HepG2 (cell line): Measurements from ENCODE around the gene PHF19. TPM values are rescaled to one million over a fixed set of nuclear protein-coding genes. Genes with fewer than 3 reads are reported as not detected.

ENCODE experiments used
- ARID4A ChIP-seq: sonication (generic); formaldehyde crosslinking; IDR thresholded peaks from 2 replicates; pipeline ENCODE4 v1.5.0; 2020; ENCODE audit warnings: mild to moderate bottlenecking, missing genetic modification reagents, borderline replicate concordance
- EED ChIP-seq: sonication (generic); formaldehyde crosslinking; IDR thresholded peaks from 2 replicates; pipeline ENCODE4 v1.5.0; 2020; ENCODE audit warnings: mild to moderate bottlenecking, missing genetic modification reagents
- ETV6 ChIP-seq: sonication (generic); formaldehyde crosslinking; conservative IDR thresholded peaks from 2 replicates; pipeline ENCODE4 v1.4.0; 2020; ENCODE audit warnings: missing genetic modification reagents
- HDAC2 ChIP-seq: sonication (generic); formaldehyde crosslinking; IDR thresholded peaks from 2 replicates; pipeline ENCODE4 v1.4.0; 2020; ENCODE audit warnings: missing genetic modification reagents
- MEF2D ChIP-seq: sonication (generic); formaldehyde crosslinking; IDR thresholded peaks from 2 replicates; pipeline ENCODE4 v1.5.1; 2020; ENCODE audit warnings: mild to moderate bottlenecking, missing genetic modification reagents
- MZF1 ChIP-seq: sonication (generic); formaldehyde crosslinking; IDR thresholded peaks from 2 replicates; pipeline ENCODE4 v1.8.1; 2023; ENCODE audit warnings: mild to moderate bottlenecking, missing genetic modification reagents, borderline replicate concordance
- THAP11 ChIP-seq: IDR thresholded peaks from 2 replicates; pipeline ENCODE4 v1.6.1; 2016; ENCODE audit warnings: missing biosample characterization, missing genetic modification reagents
- TOPORS ChIP-seq: sonication (generic); formaldehyde crosslinking; IDR thresholded peaks from 2 replicates; pipeline ENCODE4 v1.8.0; 2023; ENCODE audit warnings: mild to moderate bottlenecking, missing genetic modification reagents
- USF2 ChIP-seq, 2 experiments: sonication (generic) in 1 of 2; formaldehyde crosslinking in 1 of 2; IDR thresholded peaks; 2 replicates each; pipeline versions ENCODE4 v1.5.1 to v1.6.1; 2011 to 2020; ENCODE audit warnings: borderline replicate concordance in 1 of 2, low read depth in 1 of 2, low read length in 1 of 2, mild to moderate bottlenecking in 1 of 2, missing genetic modification reagents in 1 of 2, moderate library complexity in 1 of 2
- ZBTB34 ChIP-seq: sonication (generic); formaldehyde crosslinking; IDR thresholded peaks from 2 replicates; pipeline ENCODE4 v1.8.0; 2022; ENCODE audit warnings: mild to moderate bottlenecking, missing genetic modification reagents
- ZFAT ChIP-seq: sonication (generic); formaldehyde crosslinking; conservative IDR thresholded peaks from 2 replicates; pipeline ENCODE4 v1.8.1; 2023; ENCODE audit warnings: missing genetic modification reagents, inconsistent platforms
- ZNF276 ChIP-seq: sonication (generic); formaldehyde crosslinking; IDR thresholded peaks from 2 replicates; pipeline ENCODE4 v1.4.0; 2020; ENCODE audit warnings: mild to moderate bottlenecking, low read depth, missing genetic modification reagents
- ZNF570 ChIP-seq: sonication (generic); formaldehyde crosslinking; IDR thresholded peaks from 2 replicates; pipeline ENCODE4 v1.4.0; 2020; ENCODE audit warnings: mild to moderate bottlenecking, missing genetic modification reagents, borderline replicate concordance
- ZNF605 ChIP-seq: sonication (generic); formaldehyde crosslinking; IDR thresholded peaks from 2 replicates; pipeline ENCODE4 v1.8.0; 2022; ENCODE audit warnings: mild to moderate bottlenecking, missing genetic modification reagents
- polyA plus RNA-seq, 8 experiments: library from polyadenylated mRNA; depleted of rRNA in 3 of 8; stranded (reverse) in 7 of 8; unstranded in 1 of 8; fragments of >200 nt; fragmentation: Illumina TruSeq in 4 of 8; extraction: Trizol in 4 of 8; gene quantifications; 2 replicates each; pipeline versions ENCODE4 v1.2.1 to v1.2.3, GENCODE V29; 2011 to 2016; ENCODE audit warnings: low read depth in 4 of 8, missing spikeins in 1 of 8, mixed read lengths in 1 of 8; ENCODE audit not compliant: insufficient read depth in 1 of 8
- total RNA-seq, 5 experiments: library from RNA; depleted of rRNA; stranded (reverse); fragments of >200 nt; fragmentation: Illumina TruSeq; extraction: Trizol; gene quantifications; 2 replicates each; pipeline ENCODE4 v1.2.3, GENCODE V29; 2016; ENCODE audit warnings: low read depth in 1 of 5

The PHF19 gene
- total and polyA plus RNA-seq, 2 of the 13 experiments (the other 11 are each of a cell fraction or from before 2014, with no cell fraction given): 29.7 to 41.3 TPM

GRCh38 chr9:120877276-120878034, 467 bp upstream of the PHF19 start (continued):
- TF ChIP-seq ETV6 (CRISPR knock-in tag) (no peak; the same call in 1 of the 2 replicates), ZBTB34 (CRISPR knock-in tag) (no peak), ZNF605 (CRISPR knock-in tag) (no peak), ARID4A (CRISPR knock-in tag) (peak; percentile 79; the same call in 1 of the 2 replicates), THAP11 (CRISPR knock-in tag) (no peak), HDAC2 (CRISPR knock-in tag) (0 out of 2 replicates have a peak, but pooled peaks have one; percentile 19), TOPORS (CRISPR knock-in tag) (no peak; the same call in 1 of the 2 replicates), ZNF276 (CRISPR knock-in tag) (no peak), ZNF570 (CRISPR knock-in tag) (no peak), ZFAT (CRISPR knock-in tag) (no peak), MEF2D (CRISPR knock-in tag) (peak; percentile 52; the same call in 1 of the 2 replicates), MZF1 (no peak), USF2 (IDR thresholded peaks at IDR 0.05; ENCODE audit: low read depth, low read length) (no peak), USF2 (CRISPR knock-in tag; IDR thresholded peaks at IDR 0.05; ENCODE audit: borderline replicate concordance) (no peak), EED (peak; percentile 65; the same call in 1 of the 2 replicates)
